HT-29 (cell line): ENCODE data around the gene ADGRA1. TPM values are rescaled to one million over a fixed set of nuclear protein-coding genes. Genes with fewer than 3 reads are reported as not detected.

Experiments used
- DNase-seq: peaks from one replicate; pipeline ENCODE4 v3.0.0-alpha.2; 2015; ENCODE audit warnings: low spot score
- total RNA-seq: library from RNA; depleted of rRNA; stranded (reverse); fragments of >200 nt; shearing (Covaris generic); gene quantifications from 2 replicates; pipeline ENCODE4 v1.2.3, GENCODE V29; 2014

ADGRA1 gene
- total RNA-seq, 1 experiment from 2014 or later, result not detected

GRCh38 chr10:133056001-133056400, 31.7 kb upstream of the ADGRA1 start:
- no peak for DNase-seq

DNA sequence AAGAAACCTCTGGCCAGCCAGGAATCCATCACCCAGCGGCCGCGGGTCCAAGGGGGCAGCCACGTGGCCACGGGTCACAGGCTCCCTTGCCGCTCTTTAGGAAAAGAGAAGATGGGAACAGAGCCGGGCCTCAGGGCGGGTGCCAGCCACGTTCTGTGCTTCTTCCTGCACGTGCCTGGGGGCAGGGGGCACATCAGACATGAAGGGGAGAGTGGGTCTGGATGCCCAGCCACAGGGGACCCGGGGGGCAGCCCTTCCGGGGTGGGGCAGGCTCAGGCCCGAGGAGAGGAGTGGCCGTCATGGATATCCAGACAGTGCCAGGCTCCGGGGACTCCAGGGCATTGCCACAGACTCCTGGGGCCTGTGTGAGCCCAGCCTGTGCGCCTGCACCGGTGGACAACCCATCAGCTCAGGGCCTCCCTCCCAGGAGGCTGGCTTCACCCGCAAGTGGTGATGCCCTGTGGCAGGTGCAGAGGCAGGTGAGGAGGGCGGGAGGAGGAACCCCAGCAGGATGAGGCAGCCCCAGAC, 31.0 kb upstream of the ADGRA1 start:
- DNase-seq, result no peak

DNA sequence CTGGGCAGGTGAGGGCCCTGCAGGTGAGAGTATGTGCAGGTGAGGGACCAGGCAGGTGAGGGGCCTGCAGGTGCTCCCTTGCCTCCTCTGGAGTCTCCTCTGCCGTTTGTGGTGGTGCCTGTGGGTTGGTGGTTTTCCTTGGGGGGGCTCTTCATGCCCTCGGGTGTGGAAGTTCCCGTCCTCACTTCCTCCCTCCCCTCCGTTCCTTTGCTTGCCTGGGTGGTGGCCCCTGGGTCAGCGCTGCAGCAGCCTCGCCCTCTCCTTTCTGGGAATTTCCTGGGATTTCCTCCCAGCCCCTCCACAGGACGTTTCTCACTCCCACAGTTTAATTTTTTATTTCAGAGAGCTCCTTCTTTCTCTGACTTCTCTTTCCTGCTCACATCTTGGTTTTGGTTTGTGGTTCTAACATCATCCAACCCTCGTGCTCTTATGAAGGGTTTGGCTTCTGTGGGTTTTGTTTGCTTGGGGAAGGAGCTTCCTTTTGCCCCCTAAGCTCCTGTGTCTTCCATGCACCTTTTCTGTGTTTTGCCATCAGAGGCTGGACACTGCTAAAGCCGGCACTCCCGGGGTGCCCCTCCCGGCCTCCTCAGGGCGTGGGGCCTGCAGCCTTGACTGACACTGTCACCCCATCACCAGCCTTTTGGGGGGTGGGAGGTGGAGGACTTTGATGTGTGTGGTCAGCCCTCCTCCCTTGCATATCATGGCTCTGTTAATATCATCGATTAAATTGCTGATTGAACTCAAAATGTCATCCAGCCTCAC, 29.2 kb upstream of the ADGRA1 start:
- no peak for DNase-seq

GRCh38 chr10:133059093-133059470, 28.6 kb upstream of the ADGRA1 start:
- DNase-seq, result no peak

DNA sequence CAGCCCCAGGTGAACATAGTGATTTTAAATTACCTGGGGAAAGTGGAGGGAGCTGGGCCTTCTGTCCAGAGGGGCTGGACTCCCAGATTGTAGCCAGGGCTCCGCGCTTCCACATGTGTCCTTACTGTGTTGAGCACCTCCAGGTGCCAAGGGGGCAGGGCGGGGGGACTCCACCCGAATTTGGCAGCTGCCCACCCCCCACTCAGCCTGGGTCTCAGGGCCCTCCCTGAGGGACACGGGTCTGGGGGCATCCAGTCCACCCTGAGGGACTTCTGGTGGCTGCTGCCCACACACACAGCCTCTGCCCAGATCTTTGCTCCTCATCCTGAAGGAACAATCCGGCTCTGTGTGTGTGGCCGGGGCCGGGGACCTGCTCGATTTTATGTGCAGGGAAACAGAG, 28.2 kb upstream of the ADGRA1 start:
- DNase-seq, result no peak

GRCh38 chr10:133060022-133060421, 27.7 kb upstream of the ADGRA1 start:
- no peak for DNase-seq

- DNase-seq, result no peak
Measured at GRCh38 chr10:133060466-133060865, 27.3 kb upstream of the ADGRA1 start.

- no peak for DNase-seq
Measured at GRCh38 chr10:133060881-133061280, 26.8 kb upstream of the ADGRA1 start.

DNA sequence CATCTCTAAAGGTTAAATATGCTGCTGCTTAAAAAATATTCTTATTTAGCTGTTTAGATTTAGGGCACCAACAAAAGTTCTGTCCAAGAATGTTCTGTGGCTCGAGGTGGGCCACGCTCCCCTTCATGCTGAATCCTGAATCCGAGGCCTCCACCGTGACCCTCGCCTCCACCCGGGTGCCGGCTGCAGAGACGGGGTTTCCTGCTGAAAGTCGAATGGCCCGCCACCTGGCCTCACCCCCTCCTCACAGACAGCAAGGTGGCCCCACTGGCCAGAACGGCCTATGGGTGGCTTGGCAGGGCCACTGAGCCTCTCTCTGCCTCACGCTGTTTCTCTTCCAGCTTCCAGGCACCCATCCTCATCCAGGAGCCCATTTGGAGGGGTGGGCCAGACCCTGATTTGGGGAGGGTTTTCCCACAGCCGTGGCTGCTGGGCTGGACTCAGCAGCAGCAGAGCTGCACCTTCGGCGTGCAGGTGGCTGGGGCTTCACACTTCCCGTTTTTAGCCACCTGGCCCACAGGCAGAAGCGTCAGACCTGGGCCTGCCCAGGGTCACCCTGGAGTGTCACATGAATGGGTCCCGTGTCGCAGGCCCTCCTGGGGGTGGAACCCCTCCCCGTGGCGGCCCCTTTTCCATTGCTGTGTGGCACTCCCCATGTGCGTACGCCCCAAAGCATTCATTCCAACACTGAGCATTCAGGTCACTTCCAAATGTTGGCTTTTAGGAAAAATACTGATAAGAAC, 26.3 kb upstream of the ADGRA1 start:
- no peak for DNase-seq

GRCh38 chr10:133062085-133062484, 25.6 kb upstream of the ADGRA1 start:
- no peak for DNase-seq

DNA sequence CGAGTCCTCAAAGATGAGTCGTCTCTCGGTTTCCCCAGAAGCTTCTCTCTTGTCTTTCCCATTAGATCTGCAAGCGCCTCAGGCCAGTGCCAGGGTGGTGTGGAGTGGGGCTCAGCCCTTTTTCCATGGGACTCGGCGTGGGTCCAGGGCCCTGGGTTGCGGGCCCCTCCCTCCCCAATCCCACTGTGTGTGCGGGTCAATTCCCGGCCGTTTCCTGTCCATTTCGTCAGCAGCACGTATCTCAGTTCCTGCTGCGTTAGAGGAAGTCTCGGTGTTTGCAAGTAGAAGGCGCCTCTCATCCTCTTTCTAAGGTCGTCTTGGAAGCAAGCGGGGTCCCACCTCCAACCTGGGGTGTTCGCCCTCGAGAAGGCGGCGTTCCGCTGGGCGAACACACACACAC, 25.1 kb upstream of the ADGRA1 start:
- DNase-seq, result no peak

DNA sequence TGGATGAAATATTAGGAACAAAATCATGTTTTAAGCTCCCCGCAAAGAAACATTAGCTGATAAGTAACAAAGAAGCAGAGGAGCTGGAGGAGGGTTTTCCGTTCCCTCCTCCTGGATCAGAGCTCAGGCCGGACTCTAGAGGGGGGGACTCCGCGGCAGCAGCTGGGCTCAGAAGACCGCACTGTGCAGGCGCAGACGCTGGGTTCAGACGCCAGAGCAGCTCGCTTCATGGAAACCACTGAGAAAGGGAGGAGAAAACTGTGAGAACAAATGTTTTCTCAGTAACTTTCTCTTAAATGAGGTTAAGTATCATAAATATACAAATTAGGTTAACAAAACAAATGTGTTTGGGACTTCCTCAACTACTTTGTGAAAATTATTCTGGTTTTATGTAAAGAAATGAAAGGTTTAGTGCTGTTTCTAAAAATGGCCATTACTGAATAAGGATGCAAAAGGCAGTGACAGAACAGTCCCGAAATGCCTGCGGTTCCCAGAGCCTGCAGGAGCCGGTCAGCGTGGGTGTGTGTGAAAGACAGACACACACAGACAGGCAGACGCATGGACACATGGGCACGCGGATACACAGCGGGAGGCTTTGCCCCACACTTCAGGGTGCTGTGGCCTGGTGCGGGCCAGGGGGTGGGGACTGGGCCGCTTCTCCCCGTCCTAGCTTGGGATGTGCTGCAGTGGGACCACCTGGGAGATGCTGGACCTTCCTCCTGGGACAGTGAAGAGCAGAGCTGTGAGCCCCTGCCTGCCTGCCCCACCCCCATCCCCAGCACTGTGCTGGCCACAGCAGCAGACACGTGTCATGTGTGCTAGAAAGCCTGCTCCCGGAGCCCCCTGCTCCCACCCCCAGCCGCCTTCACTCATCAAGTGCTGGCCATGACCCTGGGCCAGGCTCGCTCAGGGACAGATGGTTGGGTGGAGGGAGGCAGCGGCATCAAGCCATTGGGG, 20.3 kb upstream of the ADGRA1 start:
- no peak for DNase-seq

GRCh38 chr10:133068111-133069032, 19.4 kb upstream of the ADGRA1 start:
- DNase-seq, result no peak

DNA sequence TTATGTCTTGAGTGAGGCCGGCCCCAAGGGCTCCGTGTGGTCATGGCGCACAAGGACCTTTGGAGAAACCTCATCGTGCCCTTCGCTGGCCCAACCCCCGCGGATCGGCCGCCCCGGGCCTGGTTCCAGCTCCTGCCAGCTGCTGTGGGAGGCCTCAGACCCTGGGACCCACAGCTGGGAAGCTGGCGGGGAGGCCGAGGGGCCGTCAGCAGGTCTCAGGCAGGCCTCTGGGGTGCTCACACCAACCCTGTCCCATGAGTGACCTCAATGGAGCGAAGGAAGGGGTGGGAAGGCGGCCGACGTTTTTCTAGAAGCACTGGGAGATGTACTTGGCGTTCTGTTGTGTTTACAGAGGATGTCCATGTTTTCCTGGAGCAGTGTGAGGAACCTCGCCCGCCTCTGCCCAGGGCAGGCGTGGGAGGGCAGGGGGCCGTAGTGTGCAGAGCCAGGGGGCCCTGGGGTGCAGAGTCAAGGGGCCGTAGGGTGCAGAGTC, 18.6 kb upstream of the ADGRA1 start:
- no peak for DNase-seq

DNA sequence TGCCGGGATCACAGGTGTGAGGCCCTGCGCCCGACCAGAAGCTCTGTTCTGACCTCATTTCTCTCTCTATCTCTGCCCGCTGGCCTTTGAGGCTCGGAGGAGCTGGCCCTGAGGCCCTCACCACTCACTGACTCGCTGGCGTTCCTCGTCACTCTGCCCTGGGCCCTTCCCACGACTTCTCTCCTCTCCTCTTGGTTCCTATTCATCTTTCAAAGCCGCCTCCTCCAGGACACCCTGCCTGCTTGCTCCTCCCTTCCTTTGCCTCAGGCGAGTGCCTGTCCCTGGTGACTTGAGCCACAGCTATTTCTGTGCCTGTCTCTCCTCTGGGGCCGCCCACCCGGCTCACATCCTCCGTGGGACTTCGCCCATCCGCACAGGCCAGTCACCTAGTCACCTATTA, 17.3 kb upstream of the ADGRA1 start:
- DNase-seq, result no peak

GRCh38 chr10:133070810-133071209, 16.9 kb upstream of the ADGRA1 start:
- DNase-seq, result no peak

DNA sequence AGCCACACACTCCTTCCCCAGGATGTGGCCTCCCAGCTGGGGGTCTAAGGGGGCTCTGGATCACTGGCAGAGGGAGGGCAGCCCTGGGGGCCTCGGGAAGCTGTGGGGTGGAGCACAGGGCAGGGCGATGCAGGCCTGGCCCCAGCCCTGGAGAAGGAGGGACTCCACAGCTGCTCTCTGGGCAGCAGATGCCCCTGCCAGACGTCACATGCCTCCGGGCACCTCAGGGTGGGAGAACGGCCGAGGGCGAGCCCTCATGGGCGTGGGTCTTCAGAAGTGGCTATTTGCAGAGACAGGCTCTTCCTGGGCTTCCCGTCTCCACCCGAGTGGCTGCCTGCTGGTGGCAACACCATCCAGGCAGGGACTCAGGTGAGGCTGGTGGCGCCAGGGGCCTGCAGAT, 16.0 kb upstream of the ADGRA1 start:
- no peak for DNase-seq

GRCh38 chr10:133072196-133072595, 15.5 kb upstream of the ADGRA1 start:
- no peak for DNase-seq

DNA sequence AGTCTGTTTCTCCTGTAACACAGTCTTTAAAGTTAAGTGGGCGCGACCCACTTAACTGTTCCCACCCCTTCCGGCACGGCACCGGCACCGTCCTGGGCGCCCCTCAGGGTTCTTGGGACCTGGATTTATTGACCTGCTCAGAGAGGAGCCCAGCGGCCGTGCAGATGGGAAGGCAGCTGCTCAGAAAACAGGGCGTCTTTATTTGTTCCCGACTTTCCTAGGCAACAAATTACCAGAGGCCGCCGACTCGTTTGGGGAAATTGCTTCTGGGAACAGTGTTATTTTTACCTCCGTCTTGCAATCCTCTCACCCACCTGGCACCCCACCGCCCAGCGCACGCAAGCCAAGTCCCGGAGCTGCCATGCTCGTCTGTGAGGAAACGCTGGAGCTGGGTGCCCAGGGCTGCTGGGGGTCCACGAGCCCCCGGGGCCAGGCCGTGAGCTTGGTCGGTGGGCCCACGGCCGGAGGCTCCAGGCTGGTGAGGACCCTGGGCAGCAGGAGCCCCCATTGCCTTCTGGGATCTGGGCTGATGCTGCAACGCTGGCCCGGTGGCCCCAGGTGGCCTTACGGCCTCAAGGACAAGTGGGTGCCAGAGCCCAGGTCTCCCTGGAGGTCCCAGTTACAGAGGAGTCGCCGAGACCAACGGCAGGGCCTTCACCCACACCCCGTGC, 14.9 kb upstream of the ADGRA1 start:
- DNase-seq, result no peak
